ENCODE results near the gene TMEM181. TPM values are rescaled to one million over a fixed set of nuclear protein-coding genes. Genes with fewer than 3 reads are reported as not detected.

Gene TMEM181
- total and polyA plus RNA-seq, 2 of the 13 experiments (the other 11 are each of a cell fraction or from before 2014, with no cell fraction given): 59.1 to 108 TPM

GRCh38 chr6:158536084-158536890 lies 23.6 kb upstream of the TMEM181 start (continued):
- peak; percentile 65; the same call in 1 of the 2 replicates for TF ChIP-seq RERE (CRISPR knock-in tag; IDR thresholded peaks at IDR 0.05; ENCODE audit: low read depth)
- peak in 1 of 2 experiments; percentile 75; a peak in 2 of 4 replicates for TF ChIP-seq ATF4 (CRISPR knock-in tag; IDR thresholded peaks at IDR 0.05)
- peak; percentile 80 for TF ChIP-seq FOSL2 (CRISPR knock-in tag; IDR thresholded peaks at IDR 0.05)
- TF ChIP-seq SRY (CRISPR knock-in tag; IDR thresholded peaks at IDR 0.05): peak; percentile 98
- TF ChIP-seq ZNF644 (CRISPR knock-in tag; IDR thresholded peaks at IDR 0.05; ENCODE audit: low read depth): peak; percentile 100
- TF ChIP-seq PTBP1 (IDR thresholded peaks at IDR 0.05; ENCODE audit: low read depth, low read length, poor library complexity, severe bottlenecking): no peak
- TF ChIP-seq ZC3H4 (CRISPR knock-in tag; IDR thresholded peaks at IDR 0.05; ENCODE audit: borderline replicate concordance): peak; percentile 77; the same call in 1 of the 2 replicates
- TF ChIP-seq GMEB1 (CRISPR knock-in tag; IDR thresholded peaks at IDR 0.05; ENCODE audit: borderline replicate concordance): peak; percentile 52; the same call in 1 of the 2 replicates
- peak; percentile 97 for TF ChIP-seq MEIS2 (CRISPR knock-in tag; IDR thresholded peaks at IDR 0.05)
- no peak for TF ChIP-seq GRHL1 (CRISPR knock-in tag; conservative IDR thresholded peaks at IDR 0.05)
- TF ChIP-seq ZNF235 (CRISPR knock-in tag; IDR thresholded peaks at IDR 0.05; ENCODE audit: borderline replicate concordance): peak; percentile 89
- TF ChIP-seq SKI (IDR thresholded peaks at IDR 0.05; ENCODE audit: partially characterized antibody): no peak
- TF ChIP-seq ZNF576 (CRISPR knock-in tag; IDR thresholded peaks at IDR 0.05): no peak
- TF ChIP-seq ZNF670 (CRISPR knock-in tag; IDR thresholded peaks at IDR 0.05; ENCODE audit: borderline replicate concordance): peak; percentile 81; the same call in 1 of the 2 replicates
- TF ChIP-seq TOE1 (CRISPR knock-in tag; IDR thresholded peaks at IDR 0.05): peak; percentile 98
- peak; percentile 98 for TF ChIP-seq KLF12 (CRISPR knock-in tag; IDR thresholded peaks at IDR 0.05; ENCODE audit: borderline replicate concordance)

Data from HepG2 (cell line).